ENCODE results near the gene MED28.

The MED28 gene

DNA sequence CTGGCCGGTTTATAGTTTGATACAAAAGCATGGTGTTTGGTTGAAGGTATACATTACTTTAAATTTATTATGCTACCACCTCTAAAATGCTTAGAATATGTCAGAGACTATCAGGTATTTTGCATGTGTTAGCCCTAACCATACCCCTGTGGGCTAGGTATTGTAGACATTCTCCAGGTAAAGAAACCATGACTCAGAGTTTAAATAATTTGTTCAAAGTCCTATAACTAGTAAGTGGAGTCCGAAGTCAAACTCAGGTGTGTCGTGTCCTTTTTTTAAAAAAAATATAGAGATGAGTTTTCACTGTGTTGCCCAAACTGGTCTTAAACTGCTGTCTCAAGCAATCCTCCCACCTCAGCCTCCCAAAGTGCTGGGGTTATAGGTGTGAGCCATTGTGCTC is 25.1 kb upstream of the MED28 start:
- DNase-seq: no peak
- no peak overlapping the region for H3K4me3 Mint-ChIP-seq
- H3K9me3 Mint-ChIP-seq: no peaks in the 10 kb centered on the region
- no peak for ATAC-seq (replicated peaks)
- H3K27me3 Mint-ChIP-seq: no peaks in the 10 kb centered on the region
- no peak overlapping the region for H3K27ac Mint-ChIP-seq
- H3K4me1 Mint-ChIP-seq: peaks cover 18 to 19% of the 10 kb centered on the region in 2 donors
- peaks cover 59 to 79% of the 10 kb centered on the region in 2 donors for H3K36me3 Mint-ChIP-seq

DNA sequence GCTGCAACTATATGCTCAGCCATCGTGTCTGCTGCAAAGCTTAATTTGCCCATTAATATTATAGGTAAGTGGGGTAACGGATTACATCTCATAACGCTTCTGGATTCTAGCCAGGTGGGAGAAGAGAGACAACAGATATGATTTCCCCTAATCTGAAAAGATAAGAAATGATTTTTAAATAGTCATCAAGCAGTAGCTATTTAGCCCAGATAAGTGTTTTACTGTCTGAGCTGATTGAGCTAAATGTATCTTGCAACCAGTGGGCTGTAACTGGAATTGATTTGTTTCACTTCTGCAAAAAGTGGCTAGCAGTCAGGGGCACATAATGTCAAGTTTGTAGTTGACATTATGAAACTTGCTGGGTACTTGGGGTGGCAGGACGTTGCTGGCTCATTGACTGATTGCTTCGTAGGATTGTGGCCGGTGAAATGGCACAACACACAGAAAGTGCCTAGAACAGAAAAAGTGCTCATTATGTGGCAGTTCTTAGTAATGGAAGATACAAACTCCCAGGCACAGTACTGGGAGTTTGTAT is 18.9 kb upstream of the MED28 start:
- Mint-ChIP-seq H3K9me3 (no peaks in the 10 kb centered on the region), H3K36me3 (peaks cover 44 to 63% of the 10 kb centered on the region in 2 donors)

DNA sequence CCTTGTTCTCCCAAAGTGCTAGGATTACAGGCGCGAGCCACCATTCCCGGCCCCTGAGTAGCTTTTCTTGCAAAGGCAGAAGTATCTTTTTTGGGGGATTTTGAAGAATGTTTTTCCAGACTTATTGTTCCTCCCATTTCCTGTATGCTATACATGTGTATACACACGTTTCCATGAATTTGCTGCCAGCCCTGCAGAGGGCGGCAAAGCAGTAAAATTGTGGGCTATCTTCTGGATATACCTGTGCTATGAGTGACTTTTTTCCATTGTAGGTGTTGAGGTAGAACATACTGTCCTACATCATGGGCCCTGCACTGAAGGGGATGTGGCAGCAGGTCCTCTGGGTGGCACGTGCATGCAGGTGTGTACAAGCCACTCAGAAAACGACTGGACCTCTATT is 16.9 kb upstream of the MED28 start:
- no peak overlapping the region for H3K27ac Mint-ChIP-seq
- peaks cover 37 to 52% of the 10 kb centered on the region in 2 donors for H3K36me3 Mint-ChIP-seq

More for the DNA sequence above, 18.9 kb upstream of the MED28 start:
- peak; percentile 98 to 99 for ATAC-seq (replicated peaks)
- H3K4me1 Mint-ChIP-seq: peaks cover 26 to 35% of the 10 kb centered on the region in 2 donors
- peak; percentile 67 for DNase-seq
- no peaks in the 10 kb centered on the region for H3K27me3 Mint-ChIP-seq
- H3K4me3 Mint-ChIP-seq: no peak overlapping the region
- H3K27ac Mint-ChIP-seq: no peak overlapping the region

DNA sequence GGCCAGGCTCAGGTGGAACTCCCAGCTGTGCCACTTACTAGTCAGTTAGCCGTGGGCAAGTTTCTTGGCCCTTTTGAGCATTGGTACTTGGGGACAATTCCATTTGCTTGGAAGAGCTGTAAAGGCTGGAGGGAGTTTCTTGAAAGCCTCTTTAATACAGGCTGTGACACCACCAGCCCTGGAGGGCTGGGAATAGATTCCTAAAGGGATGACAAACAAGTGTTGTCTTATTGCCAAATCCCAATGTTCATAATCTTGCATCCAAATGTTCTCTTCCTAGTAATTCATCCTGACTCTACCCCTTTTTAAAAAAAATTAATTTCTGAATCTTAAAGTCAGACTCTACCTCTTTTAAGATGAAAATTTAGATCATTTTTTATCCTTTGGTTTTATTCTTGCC is 14.6 kb upstream of the MED28 start:
- peaks cover 8 to 12% of the 10 kb centered on the region in 2 donors for H3K4me1 Mint-ChIP-seq
- H3K36me3 Mint-ChIP-seq: peaks cover 26 to 37% of the 10 kb centered on the region in 2 donors
- no peak overlapping the region for H3K27ac Mint-ChIP-seq
- no peak for ATAC-seq (replicated peaks)
- DNase-seq: no peak
- H3K4me3 Mint-ChIP-seq: no peak overlapping the region
- H3K9me3 Mint-ChIP-seq: no peaks in the 10 kb centered on the region
- no peaks in the 10 kb centered on the region for H3K27me3 Mint-ChIP-seq

More for the DNA sequence above, 16.9 kb upstream of the MED28 start:
- DNase-seq: no peak
- Mint-ChIP-seq H3K27me3 (no peaks in the 10 kb centered on the region), H3K4me1 (peaks cover 18 to 28% of the 10 kb centered on the region in 2 donors), H3K9me3 (no peaks in the 10 kb centered on the region), H3K4me3 (no peak overlapping the region)
- no peak for ATAC-seq (replicated peaks)

DNA sequence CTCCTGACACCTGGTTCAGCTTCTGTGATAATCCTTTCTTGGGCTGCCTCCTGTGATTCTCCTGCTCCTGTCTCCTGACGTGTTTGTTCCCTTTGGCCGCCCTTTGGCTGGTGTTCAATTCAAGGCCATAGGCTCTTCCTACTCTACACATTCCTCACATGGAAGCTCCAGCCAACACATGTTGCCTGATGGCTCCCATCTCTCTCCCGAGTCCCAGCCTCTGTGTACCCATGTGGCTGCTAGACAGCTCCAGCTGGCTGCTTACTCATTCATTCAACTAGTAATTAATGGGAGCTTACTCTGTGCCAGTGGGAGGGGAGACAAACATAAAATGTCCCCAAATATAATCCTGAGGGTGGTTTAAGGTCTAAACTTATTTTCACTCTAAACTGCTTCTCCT is 9.2 kb upstream of the MED28 start:
- Mint-ChIP-seq H3K9me3 (no peaks in the 10 kb centered on the region), H3K4me3 (no peak overlapping the region), H3K36me3 (peaks cover 25 to 28% of the 10 kb centered on the region in 2 donors), H3K27me3 (no peaks in the 10 kb centered on the region), H3K4me1 (no peaks in the 10 kb centered on the region), H3K27ac (no peak overlapping the region)
- DNase-seq (no peak), ATAC-seq (replicated peaks) (no peak)

DNA sequence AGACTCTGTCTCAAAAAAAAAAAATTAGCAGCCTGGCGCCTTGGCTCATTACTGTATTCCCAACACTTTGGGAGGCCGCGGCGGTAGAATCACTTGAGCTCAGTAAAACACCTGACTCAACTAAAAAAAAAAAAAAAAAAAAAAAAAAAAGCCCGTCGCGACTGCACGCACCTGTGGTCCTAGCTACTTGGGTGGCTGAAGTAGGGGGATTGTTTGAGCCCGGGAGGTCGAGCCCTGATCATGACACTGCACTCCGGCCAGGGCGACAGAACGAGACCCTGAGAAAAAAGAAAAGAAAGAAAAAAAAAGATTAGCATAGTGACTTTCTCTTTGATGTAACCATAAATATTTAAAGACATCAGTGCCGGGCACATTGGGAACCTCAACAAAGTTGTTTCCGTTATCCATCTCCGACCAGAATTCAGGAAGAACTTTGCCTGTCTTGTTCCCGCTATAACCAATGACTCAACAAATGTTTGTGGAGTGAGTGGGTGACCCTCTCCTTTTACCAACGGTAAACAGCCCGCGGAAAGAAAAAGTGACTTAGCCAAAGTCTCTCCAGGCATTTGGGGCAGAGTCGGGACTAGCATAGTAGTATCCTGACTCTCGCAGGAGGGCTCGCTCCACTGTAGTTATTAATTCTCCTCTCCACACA is 553 bp upstream of the MED28 start:
- Mint-ChIP-seq H3K27me3 (no peaks in the 10 kb centered on the region), H3K4me1 (peaks cover 16 to 31% of the 10 kb centered on the region in 2 donors), H3K36me3 (peaks cover 16 to 17% of the 10 kb centered on the region in 2 donors), H3K4me3 (peak overlapping the region; percentile 91), H3K27ac (peak overlapping the region; percentile 94), H3K9me3 (no peaks in the 10 kb centered on the region)
- DNase-seq (no peak), ATAC-seq (replicated peaks) (peak; percentile 60 to 66)

DNA sequence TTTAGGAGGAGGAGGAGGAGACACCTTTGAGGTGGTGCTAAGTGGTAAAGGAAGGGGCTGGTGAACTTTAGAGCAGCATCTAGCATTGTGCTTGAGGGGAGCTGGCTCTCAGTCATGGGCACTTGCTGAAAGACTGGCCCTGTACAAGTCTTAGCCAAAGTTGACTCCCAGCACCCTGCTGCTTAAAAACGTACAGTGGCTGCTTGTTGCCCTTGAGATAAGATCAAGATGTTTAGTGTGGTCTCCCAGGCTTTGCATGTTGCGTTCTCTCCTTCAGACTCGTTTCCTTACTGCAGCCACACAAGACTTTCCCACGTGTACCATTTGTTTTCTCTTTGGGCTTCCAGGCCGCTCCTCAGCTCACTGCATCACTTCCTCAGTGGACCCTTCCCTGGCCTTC is 1.8 kb downstream of the MED28 start:
- H3K36me3 Mint-ChIP-seq: peaks cover 20 to 22% of the 10 kb centered on the region in 2 donors
- H3K27me3 Mint-ChIP-seq: no peaks in the 10 kb centered on the region
- no peak for ATAC-seq (replicated peaks)
- H3K4me1 Mint-ChIP-seq: peaks cover 22 to 37% of the 10 kb centered on the region in 2 donors
- no peak for DNase-seq
- H3K9me3 Mint-ChIP-seq: no peaks in the 10 kb centered on the region
- no peak overlapping the region for H3K27ac Mint-ChIP-seq
- H3K4me3 Mint-ChIP-seq: peak overlapping the region; percentile 80

DNA sequence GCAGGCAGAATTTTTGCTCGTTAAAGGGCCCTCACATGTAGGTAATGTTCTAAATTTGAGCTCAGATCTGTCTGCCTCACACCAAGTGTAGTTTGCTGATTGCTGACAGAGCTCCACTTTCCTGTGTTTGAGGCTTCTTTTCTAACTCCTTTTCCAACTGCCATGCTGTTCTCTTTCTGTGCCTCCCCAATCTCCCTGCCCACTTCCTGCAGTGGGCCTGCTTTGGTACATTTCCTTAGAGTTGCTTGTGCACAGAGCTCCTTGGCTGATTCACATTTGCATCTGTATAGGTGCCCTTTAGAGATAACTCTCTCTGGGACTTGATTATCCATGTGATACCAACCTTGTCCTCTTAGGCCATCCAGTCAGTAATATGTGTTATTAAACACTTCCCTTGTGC is 4.5 kb downstream of the MED28 start:
- H3K27me3 Mint-ChIP-seq: no peaks in the 10 kb centered on the region
- peak overlapping the region; percentile 44 for H3K27ac Mint-ChIP-seq
- peaks cover 19 to 38% of the 10 kb centered on the region in 2 donors for H3K36me3 Mint-ChIP-seq
- no peak for DNase-seq
- no peak for ATAC-seq (replicated peaks)
- H3K4me1 Mint-ChIP-seq: peaks cover 22 to 28% of the 10 kb centered on the region in 2 donors
- no peaks in the 10 kb centered on the region for H3K9me3 Mint-ChIP-seq
- no peak overlapping the region for H3K4me3 Mint-ChIP-seq

DNA sequence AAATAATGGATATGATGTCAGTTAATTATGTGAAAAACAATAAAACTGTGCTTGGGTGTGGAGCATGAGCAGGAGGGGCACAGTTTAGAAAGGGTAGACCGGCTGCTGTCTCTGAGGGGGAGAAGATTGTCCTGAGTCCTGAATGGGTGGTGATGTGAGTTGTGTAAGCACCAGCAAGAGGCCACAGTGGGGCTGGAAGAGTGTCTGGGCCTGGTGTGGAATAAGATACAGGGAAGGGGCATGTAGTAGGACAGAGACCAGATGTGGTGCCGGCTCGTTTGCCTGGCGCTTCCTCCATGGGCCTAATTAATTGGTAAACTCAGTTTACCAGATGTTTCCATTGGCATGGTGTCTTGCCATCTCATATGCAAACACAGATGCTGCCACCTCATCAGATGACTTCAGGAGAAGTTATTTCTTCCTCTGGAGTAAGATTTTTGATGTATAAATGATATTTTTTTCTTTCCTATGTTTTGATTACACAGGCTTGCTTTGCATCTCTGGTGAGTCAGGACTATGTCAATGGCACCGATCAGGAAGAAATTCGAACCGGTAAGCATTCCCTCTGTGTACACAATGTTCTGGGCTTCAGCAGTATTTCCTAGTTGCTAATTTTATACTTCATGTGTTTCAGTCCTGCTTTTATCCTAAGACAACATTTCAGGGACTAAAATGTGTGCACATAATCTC is 5.1 kb downstream of the MED28 start:
- ATAC-seq (replicated peaks): no peak
- Mint-ChIP-seq H3K4me3 (no peak overlapping the region), H3K36me3 (peaks cover 25 to 45% of the 10 kb centered on the region in 2 donors)

DNA sequence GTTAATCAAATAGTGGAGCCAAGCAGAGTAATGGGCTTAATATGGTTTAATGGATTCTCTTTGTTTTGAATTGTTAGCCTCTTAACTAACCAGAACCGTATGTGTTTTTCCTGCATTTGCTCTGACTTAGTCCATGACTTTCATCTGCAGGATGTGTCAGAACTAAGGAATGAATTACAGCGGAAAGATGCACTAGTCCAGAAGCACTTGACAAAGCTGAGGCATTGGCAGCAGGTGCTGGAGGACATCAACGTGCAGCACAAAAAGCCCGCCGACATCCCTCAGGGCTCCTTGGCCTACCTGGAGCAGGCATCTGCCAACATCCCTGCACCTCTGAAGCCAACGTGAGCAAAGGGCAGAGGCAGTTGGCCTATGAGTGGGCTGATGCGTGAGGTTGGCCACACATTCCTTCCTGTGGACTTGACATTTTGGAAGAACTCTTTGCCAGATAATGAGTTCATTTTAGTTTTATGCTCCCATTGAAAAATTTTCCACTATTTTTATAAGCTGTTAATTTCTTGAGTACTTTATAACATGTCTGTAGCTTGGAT is 9.1 kb downstream of the MED28 start:
- H3K27ac Mint-ChIP-seq: no peak overlapping the region
- no peaks in the 10 kb centered on the region for H3K9me3 Mint-ChIP-seq
- H3K27me3 Mint-ChIP-seq: no peaks in the 10 kb centered on the region
- ATAC-seq (replicated peaks) (no peak), DNase-seq (no peak)
- H3K36me3 Mint-ChIP-seq: peaks cover 31 to 61% of the 10 kb centered on the region in 2 donors
- H3K4me3 Mint-ChIP-seq: no peak overlapping the region
- peaks cover 8 to 19% of the 10 kb centered on the region in 2 donors for H3K4me1 Mint-ChIP-seq

More for the DNA sequence above, 5.1 kb downstream of the MED28 start:
- no peak for DNase-seq
- peaks cover 22 to 34% of the 10 kb centered on the region in 2 donors for H3K4me1 Mint-ChIP-seq
- H3K27me3 Mint-ChIP-seq: no peaks in the 10 kb centered on the region
- no peaks in the 10 kb centered on the region for H3K9me3 Mint-ChIP-seq
- no peak overlapping the region for H3K27ac Mint-ChIP-seq

DNA sequence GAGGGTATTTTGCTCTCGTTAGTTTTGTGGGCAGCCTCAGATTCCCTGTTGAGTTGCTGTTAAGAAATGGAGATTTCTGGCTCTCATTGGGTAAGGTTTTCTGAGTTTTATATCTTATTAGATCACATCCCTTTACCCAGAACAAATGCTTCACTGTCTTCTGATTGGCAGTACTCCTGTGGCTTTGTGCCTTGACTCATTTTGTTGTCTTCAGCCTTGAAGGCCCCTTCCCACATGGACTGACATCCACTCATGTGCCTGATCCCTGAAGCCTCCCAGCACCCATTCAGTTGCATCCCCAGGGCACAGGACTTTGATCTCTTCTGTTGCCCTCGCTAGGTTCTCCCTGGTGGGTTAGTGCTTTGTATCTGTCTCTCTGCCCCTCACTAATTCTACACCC is 10.4 kb downstream of the MED28 start:
- H3K9me3 Mint-ChIP-seq: no peaks in the 10 kb centered on the region
- peaks cover 4 to 16% of the 10 kb centered on the region in 2 donors for H3K4me1 Mint-ChIP-seq
- ATAC-seq (replicated peaks): no peak
- no peak overlapping the region for H3K27ac Mint-ChIP-seq
- peaks cover 32 to 61% of the 10 kb centered on the region in 2 donors for H3K36me3 Mint-ChIP-seq
- DNase-seq: no peak
- H3K4me3 Mint-ChIP-seq: no peak overlapping the region
- H3K27me3 Mint-ChIP-seq: no peaks in the 10 kb centered on the region

DNA sequence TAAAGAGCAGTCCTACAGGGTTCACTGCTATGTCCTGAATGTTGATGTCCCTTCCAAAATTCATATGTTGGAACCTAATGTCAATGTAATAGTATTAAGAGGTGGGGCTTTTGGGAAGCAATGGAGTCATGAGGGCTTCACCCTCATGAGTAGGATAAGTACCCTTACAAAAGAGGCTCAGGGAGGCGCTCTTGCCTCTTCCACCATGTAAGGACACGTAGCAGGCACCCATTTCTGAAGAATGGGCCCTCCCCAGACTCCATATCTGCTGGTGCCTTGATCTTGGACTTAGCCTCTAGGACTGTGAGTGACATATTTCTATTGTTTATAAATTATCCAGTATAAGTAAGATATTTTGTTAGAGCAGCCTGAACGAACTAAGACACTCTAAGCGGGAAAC is 15.8 kb downstream of the MED28 start:
- no peak for ATAC-seq (replicated peaks)
- Mint-ChIP-seq H3K9me3 (no peaks in the 10 kb centered on the region), H3K4me3 (no peak overlapping the region), H3K27ac (no peak overlapping the region), H3K27me3 (no peaks in the 10 kb centered on the region), H3K36me3 (peaks cover 27 to 49% of the 10 kb centered on the region in 2 donors), H3K4me1 (peaks cover 4 to 10% of the 10 kb centered on the region in 2 donors)
- DNase-seq: no peak

DNA sequence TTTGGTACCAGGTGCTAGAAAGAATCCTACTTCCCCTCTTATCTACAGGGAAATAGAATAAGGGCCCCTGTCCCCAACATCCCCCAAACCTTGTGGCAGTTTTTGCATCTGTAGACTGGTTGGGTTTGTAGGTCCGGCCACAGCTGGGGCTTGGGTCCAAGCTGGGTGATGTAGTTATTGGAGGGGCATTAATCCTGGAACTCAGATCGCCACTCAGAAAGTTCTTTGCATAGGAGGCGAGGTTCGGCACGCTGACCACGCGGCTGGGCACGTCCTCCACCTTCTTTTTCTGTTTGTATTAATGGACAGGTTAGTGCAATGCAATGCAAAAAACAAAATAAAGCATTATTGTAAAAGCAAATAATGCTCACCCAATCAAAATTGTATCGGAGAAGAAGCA is 19.2 kb downstream of the MED28 start:
- no peak overlapping the region for H3K4me3 Mint-ChIP-seq
- peaks cover 19 to 30% of the 10 kb centered on the region in 2 donors for H3K36me3 Mint-ChIP-seq
- H3K27ac Mint-ChIP-seq: no peak overlapping the region
- ATAC-seq (replicated peaks) (no peak), DNase-seq (no peak)
- no peaks in the 10 kb centered on the region for H3K9me3 Mint-ChIP-seq
- H3K27me3 Mint-ChIP-seq: no peaks in the 10 kb centered on the region
- H3K4me1 Mint-ChIP-seq: peaks cover 3 to 13% of the 10 kb centered on the region in 2 donors

DNA sequence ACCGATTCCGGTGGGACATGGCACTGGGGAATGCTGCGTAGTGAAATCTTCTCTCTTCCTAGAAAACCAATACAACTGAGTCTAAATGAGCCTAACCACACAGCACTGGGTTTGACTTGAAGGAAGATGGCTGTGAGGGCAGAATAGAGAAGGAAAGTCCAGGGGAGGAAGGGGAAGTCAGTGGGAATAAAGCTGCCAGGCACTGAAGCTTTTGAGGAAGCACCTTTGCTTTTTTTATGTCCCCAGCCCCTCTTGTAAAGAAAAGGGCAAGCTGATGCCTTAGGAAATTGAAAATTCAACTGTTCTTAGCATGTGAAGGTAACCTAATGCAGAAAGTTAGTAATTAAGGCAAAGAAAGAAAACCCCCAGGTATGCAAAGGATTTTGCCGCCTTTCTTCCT is 20.6 kb downstream of the MED28 start:
- peaks cover 15 to 27% of the 10 kb centered on the region in 2 donors for H3K36me3 Mint-ChIP-seq
- DNase-seq: no peak
- H3K4me1 Mint-ChIP-seq: peaks cover 0 to 6% of the 10 kb centered on the region in 2 donors
- H3K4me3 Mint-ChIP-seq: no peak overlapping the region
- no peaks in the 10 kb centered on the region for H3K9me3 Mint-ChIP-seq
- H3K27ac Mint-ChIP-seq: no peak overlapping the region
- H3K27me3 Mint-ChIP-seq: no peaks in the 10 kb centered on the region
- ATAC-seq (replicated peaks): no peak
